Ascending aorta (tissue), 2 donors: ENCODE results near the gene GRIK1. TPM values are rescaled to one million over a fixed set of nuclear protein-coding genes. Genes with fewer than 3 reads are reported as not detected.

ENCODE experiments used
- DNase-seq, 2 donors: peaks; one replicate each; pipeline ENCODE4 v3.0.0-alpha.2; 2019; ENCODE audit warnings: low spot score in 2 of 2
- H3K27ac ChIP-seq, 2 donors: fragments of 200-600 bp; sonication (generic); one replicate each; pipeline ENCODE4 v1.5.1; 2016 to 2017; ENCODE audit warnings: mild to moderate bottlenecking in 1 of 2
- H3K27me3 ChIP-seq: fragments of 200-600 bp; sonication (generic); one replicate; pipeline ENCODE4 v1.5.1; 2017
- H3K36me3 ChIP-seq, 2 donors: fragments of 200-600 bp; sonication (generic); one replicate each; pipeline ENCODE4 v1.5.1; 2016
- H3K4me1 ChIP-seq, 2 donors: fragments of 200-600 bp; sonication (generic); one replicate each; pipeline ENCODE4 v1.5.1; 2016 to 2017; ENCODE audit warnings: mild to moderate bottlenecking in 1 of 2
- H3K4me3 ChIP-seq, 2 donors: fragments of 200-600 bp; sonication (generic); one replicate each; pipeline ENCODE4 v1.5.1; 2016 to 2017; ENCODE audit warnings: mild to moderate bottlenecking in 1 of 2
- H3K9me3 ChIP-seq, 2 donors: fragments of 200-600 bp; sonication (generic); one replicate each; pipeline ENCODE4 v1.5.1; 2016
- intact Hi-C: fragments of 100-400 bp; cut with DNase I; formaldehyde crosslinking; loops from one replicate; pipeline ENCODE4 v1.15.1; 2023
- total RNA-seq: library from RNA; depleted of rRNA; stranded (reverse); fragments of >200 nt; gene quantifications from one replicate; pipeline ENCODE4 v1.1.0, GENCODE V29; 2016
- TF ChIP-seq, protein P1 (sequence below), 3 experiments: fragments of 200-600 bp in 2 of 3; fragments of 450-650 bp in 1 of 3; sonication (generic) in 2 of 3; IDR thresholded peaks; one replicate each; pipeline ENCODE4 v1.5.1; 2016 to 2019; ENCODE audit warnings: antibody characterized with exemption in 3 of 3, mild to moderate bottlenecking in 1 of 3, moderate library complexity in 1 of 3

GRIK1 gene
- total RNA-seq, 1 donor from 2014 or later: not detected

DNA sequence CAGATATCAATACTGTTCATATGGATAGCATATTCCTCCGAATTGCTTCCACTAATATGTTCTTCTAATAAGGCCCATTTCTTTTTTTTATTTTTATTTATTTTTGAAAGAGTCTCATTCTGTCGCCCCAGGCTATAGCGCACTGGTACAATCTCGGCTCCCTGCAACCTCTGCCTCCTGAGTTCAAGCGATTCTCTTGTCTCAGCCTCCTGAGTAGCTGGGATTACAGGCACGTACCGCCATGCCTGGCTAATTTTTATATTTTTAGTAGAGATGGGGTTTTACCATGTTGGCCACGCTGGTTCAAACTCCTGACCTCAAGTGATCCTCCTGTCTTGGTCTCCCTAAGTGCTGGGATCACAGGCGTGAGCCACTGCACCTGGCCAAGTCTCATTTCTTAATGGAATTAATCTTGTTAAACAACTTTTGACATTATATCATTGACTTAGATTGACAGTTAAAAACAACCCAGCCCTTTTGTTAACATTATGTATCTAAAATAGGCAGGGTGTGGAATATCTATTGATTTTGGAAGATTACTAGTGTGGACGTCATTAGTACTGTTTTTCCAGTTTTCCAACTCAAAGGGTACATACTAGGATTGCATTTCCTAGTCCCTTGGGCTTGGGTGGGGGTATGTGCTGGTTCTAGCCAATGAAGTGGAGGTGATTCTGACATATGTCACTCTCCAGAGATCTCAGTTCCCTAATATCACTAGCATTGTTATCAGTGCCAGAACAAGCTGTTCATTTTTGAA is 281.4 kb downstream of the GRIK1 start:
- Histone ChIP-seq H3K9me3 (no peaks in the 10 kb centered on the region), H3K4me1 (no peaks in the 10 kb centered on the region), H3K27me3 (no peaks in the 10 kb centered on the region), H3K4me3 (no peak overlapping the region), H3K36me3 (no peaks in the 10 kb centered on the region), H3K27ac (no peak overlapping the region)
- TF ChIP-seq, protein P1, sequence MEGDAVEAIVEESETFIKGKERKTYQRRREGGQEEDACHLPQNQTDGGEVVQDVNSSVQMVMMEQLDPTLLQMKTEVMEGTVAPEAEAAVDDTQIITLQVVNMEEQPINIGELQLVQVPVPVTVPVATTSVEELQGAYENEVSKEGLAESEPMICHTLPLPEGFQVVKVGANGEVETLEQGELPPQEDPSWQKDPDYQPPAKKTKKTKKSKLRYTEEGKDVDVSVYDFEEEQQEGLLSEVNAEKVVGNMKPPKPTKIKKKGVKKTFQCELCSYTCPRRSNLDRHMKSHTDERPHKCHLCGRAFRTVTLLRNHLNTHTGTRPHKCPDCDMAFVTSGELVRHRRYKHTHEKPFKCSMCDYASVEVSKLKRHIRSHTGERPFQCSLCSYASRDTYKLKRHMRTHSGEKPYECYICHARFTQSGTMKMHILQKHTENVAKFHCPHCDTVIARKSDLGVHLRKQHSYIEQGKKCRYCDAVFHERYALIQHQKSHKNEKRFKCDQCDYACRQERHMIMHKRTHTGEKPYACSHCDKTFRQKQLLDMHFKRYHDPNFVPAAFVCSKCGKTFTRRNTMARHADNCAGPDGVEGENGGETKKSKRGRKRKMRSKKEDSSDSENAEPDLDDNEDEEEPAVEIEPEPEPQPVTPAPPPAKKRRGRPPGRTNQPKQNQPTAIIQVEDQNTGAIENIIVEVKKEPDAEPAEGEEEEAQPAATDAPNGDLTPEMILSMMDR (IDR thresholded peaks at IDR 0.05): no peak
- intact Hi-C loops: no loop called here
- DNase-seq: no peak

DNA sequence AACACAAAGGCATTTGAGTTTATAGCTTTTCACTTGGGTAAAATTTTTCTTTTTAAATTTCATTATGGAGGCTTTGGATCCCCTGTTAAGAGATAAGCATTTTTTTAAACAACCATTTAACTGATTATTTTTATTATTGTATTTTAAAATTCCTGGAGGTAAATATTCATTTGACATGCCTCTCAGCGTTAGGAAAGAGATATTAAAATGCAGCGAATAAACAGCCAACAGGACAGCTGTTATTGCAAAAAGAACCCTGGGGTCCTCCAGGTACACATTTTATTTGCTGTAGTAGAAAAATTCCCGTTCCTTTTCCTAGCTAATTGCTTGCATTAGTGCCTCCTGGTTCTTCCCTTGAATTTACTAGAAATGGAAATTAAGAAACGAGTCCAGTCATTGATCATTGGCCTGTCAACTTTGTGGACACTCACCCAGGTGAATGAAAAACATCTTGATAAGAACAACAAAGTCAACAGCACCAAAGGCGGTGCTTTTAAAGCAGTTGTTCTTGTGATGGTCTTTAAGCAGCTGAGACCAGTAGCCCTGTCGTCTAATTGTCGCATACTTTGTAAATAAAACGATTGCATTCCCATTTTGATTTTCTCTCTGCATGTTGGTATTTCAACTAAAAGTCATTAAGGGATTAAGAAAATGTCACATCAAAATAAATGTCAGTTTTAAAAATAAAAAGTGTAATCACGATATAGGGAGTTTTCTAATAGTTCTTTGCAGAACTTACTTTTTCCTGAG is 282.4 kb downstream of the GRIK1 start:
- Histone ChIP-seq H3K9me3 (no peaks in the 10 kb centered on the region), H3K27me3 (no peaks in the 10 kb centered on the region), H3K4me3 (no peak overlapping the region), H3K36me3 (no peaks in the 10 kb centered on the region), H3K27ac (no peak overlapping the region), H3K4me1 (no peaks in the 10 kb centered on the region)
- no peak for DNase-seq
- TF ChIP-seq, protein P1 (IDR thresholded peaks at IDR 0.05): no peak
- intact Hi-C loops: no loop called here

DNA sequence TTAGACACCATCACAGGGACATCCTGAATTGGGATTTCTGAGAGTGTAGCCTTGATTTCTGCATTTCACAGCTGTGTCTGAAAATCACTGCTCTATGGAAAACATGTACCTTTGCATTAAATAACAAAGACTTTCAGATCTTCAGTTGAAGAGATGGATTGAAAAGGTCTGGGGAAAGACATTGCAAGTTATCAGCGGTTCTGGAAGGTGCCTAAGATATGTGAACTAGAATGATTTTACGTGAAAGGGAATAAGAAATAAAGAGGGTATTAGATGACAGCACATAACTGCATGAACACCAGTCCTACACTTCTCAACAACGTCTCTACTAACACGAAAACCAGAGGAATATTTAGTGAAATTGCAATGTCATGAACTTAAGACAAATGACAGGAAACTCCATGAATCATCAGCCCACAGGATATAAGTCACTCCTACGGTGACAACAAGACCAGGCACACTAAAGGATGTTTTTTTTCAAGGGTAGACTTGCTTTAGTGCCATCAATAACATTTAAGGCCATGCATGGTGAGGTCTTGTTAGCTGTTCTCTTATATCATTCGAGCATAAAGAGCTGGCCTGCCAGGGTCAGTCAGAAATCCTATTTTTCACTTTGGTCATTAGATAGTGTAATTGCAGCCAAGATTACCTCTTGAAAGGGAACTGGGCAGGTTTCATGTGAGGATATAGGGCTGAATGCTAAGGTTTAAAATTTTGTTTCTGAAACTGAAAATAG is 283.1 kb downstream of the GRIK1 start:
- H3K36me3 ChIP-seq: no peaks in the 10 kb centered on the region
- H3K27ac ChIP-seq: peak overlapping the region in 1 of 2 donors; percentile 44
- H3K4me1 ChIP-seq: no peaks in the 10 kb centered on the region
- DNase-seq: no peak
- H3K27me3 ChIP-seq: no peaks in the 10 kb centered on the region
- TF ChIP-seq, protein P1 (IDR thresholded peaks at IDR 0.05): no peak
- intact Hi-C loops: no loop called here
- no peaks in the 10 kb centered on the region for H3K9me3 ChIP-seq
- no peak overlapping the region for H3K4me3 ChIP-seq

DNA sequence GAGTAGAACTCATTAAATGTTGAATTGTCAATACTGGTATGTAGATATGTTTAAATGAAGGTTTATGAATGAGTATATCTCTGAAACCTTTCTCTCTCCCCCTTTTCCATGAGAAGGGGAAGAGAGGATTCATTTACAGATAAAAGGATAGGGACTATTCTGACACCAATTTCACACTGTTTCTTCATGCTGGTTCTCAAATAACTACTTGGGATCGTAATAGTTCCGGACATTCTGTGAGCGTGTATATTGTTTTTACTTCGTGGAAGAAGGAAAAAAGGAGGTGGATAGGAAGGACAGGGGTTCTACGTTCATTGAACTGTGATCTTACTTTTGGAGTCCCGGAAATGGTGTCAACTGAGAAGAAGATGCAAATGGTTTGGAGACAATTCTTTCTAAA is 284.2 kb downstream of the GRIK1 start:
- Histone ChIP-seq H3K27me3 (no peaks in the 10 kb centered on the region), H3K36me3 (no peaks in the 10 kb centered on the region)
- intact Hi-C loops: no loop called here

DNA sequence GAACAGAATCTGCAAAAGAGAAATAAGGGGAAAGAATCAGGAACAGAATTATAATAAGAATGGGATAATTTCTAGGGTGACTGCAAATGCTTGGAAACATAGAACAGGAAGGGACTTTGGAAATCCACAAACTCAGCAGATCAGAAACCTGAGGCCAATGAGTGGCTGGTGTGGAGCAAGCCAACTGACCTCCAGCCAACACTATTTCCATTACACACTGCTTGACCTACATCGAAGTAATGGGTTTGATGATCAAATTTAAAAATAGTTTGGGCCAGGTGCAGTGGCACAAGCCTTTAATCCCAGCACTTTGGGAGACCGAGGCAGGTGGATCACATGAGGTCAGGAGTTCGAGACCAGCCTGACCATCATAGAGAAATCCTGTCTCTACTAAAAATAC is 284.9 kb downstream of the GRIK1 start:
- Histone ChIP-seq H3K27ac (no peak overlapping the region), H3K9me3 (no peaks in the 10 kb centered on the region), H3K4me1 (no peaks in the 10 kb centered on the region), H3K36me3 (no peaks in the 10 kb centered on the region), H3K4me3 (no peak overlapping the region), H3K27me3 (no peaks in the 10 kb centered on the region)
- TF ChIP-seq, protein P1 (IDR thresholded peaks at IDR 0.05): no peak
- intact Hi-C loops: no loop called here
- DNase-seq: no peak

More for the DNA sequence above, 284.2 kb downstream of the GRIK1 start:
- Histone ChIP-seq H3K4me1 (no peaks in the 10 kb centered on the region), H3K9me3 (no peaks in the 10 kb centered on the region), H3K4me3 (no peak overlapping the region), H3K27ac (no peak overlapping the region)
- TF ChIP-seq, protein P1 (IDR thresholded peaks at IDR 0.05): no peak
- no peak for DNase-seq
